Left ventricle myocardium inferior (tissue), 1 donor: Measurements from ENCODE around the gene SLC25A14. TPM values are rescaled to one million over a fixed set of nuclear protein-coding genes. Genes with fewer than 3 reads are reported as not detected.
A peak's percentile ranks its signal among the peaks of the same experiment; 100 is the strongest.

Experiments
- DNase-seq: peaks from one replicate; pipeline ENCODE4 v3.0.0-alpha.2; 2020
- H3K27ac ChIP-seq: fragments of 200-600 bp; replicated peaks from 2 replicates; pipeline ENCODE4 v1.8.0; 2021
- H3K27me3 ChIP-seq: fragments of 200-600 bp; 2 replicates; pipeline ENCODE4 v1.8.0; 2021; ENCODE audit warnings: low read depth
- H3K36me3 ChIP-seq: fragments of 200-600 bp; 2 replicates; pipeline ENCODE4 v1.8.0; 2021
- H3K4me1 ChIP-seq: fragments of 200-600 bp; 2 replicates; pipeline ENCODE4 v1.8.0; 2021
- H3K4me3 ChIP-seq: fragments of 200-600 bp; 2 replicates; pipeline ENCODE4 v1.8.0; 2021; ENCODE audit warnings: mild to moderate bottlenecking, moderate library complexity
- H3K9me3 ChIP-seq: fragments of 200-600 bp; replicated peaks from 2 replicates; pipeline ENCODE4 v1.8.0; 2021
- CTCF ChIP-seq: fragments of 200-600 bp; IDR thresholded peaks from 2 replicates; pipeline ENCODE4 v1.8.0; 2021; ENCODE audit warnings: antibody characterized with exemption, mild to moderate bottlenecking, borderline replicate concordance
- intact Hi-C: fragments of 100-400 bp; cut with micrococcal nuclease; formaldehyde crosslinking; loops from one replicate; pipeline ENCODE4 v1.11.0; 2022
- total RNA-seq: library from RNA; stranded (reverse); fragmentation: NEBNext Ultra II Directional; extraction: Animal tissue kit (Norgen Biotek cat#: 25700); gene quantifications from one replicate; pipeline ENCODE4 v1.2.1, GENCODE V29; 2021
- donor health status: DM: no; HTN: yes; CAD: no; lungs with severe emphysema.

Gene SLC25A14
- total RNA-seq, 1 donor from 2014 or later, result 6.7 TPM

GRCh38 chrX:130385520-130385919, 45.8 kb downstream of the SLC25A14 start, which contains the start of gene GPR119:
GPR119 (minus strand) TSS chrX:130385674; CDS start chrX:130385447, 227 bp downstream.
- H3K4me1 ChIP-seq, result no peaks in the 10 kb centered on the region
- intact Hi-C loops, result no loop called here

GRCh38 chrX:130386408-130386808, 46.7 kb downstream of the SLC25A14 start:
- Histone ChIP-seq H3K27ac (no peak overlapping the region), H3K27me3 (no peaks in the 10 kb centered on the region), H3K36me3 (no peaks in the 10 kb centered on the region), H3K4me1 (no peaks in the 10 kb centered on the region), H3K4me3 (no peak overlapping the region), H3K9me3 (no peaks in the 10 kb centered on the region)
- no peak for DNase-seq
- intact Hi-C loops, result no loop called here
- no peak for TF ChIP-seq CTCF

More at GRCh38 chrX:130385520-130385919, 45.8 kb downstream of the SLC25A14 start, which contains the start of gene GPR119:
- no peak within 1 kb of the TSS for H3K4me3 ChIP-seq
- no peaks in the 10 kb centered on the region for H3K9me3 ChIP-seq
- H3K27ac ChIP-seq, result no peak within 1 kb of the TSS
- H3K27me3 ChIP-seq, result no peaks in the 10 kb centered on the region
- no peak for DNase-seq
- no peaks in the 10 kb centered on the region for H3K36me3 ChIP-seq
- no peak for TF ChIP-seq CTCF

- no peak for DNase-seq
- TF ChIP-seq CTCF, result peak; percentile 63
- Histone ChIP-seq H3K9me3 (no peaks in the 10 kb centered on the region), H3K36me3 (no peaks in the 10 kb centered on the region), H3K4me3 (no peak overlapping the region), H3K27me3 (no peaks in the 10 kb centered on the region), H3K27ac (no peak overlapping the region), H3K4me1 (no peaks in the 10 kb centered on the region)
- intact Hi-C loops, result loop anchor here (10.0 kb wide), 1 partner anchor 531 kb away; no protein-coding TSS in a partner anchor
Observed at GRCh38 chrX:130393451-130394074, 53.8 kb downstream of the SLC25A14 start.

- no peaks in the 10 kb centered on the region for H3K36me3 ChIP-seq
- H3K27ac ChIP-seq, result no peak overlapping the region
- H3K4me1 ChIP-seq, result no peaks in the 10 kb centered on the region
- no peak overlapping the region for H3K4me3 ChIP-seq
- H3K27me3 ChIP-seq, result no peaks in the 10 kb centered on the region
- TF ChIP-seq CTCF, result no peak
- intact Hi-C loops, result loop anchor here (10.0 kb wide), 1 partner anchor 529 kb away; no protein-coding TSS in a partner anchor
- no peaks in the 10 kb centered on the region for H3K9me3 ChIP-seq
- DNase-seq, result no peak
Observed at GRCh38 chrX:130395341-130395740, 55.6 kb downstream of the SLC25A14 start.

GRCh38 chrX:130401415-130402207, 61.9 kb downstream of the SLC25A14 start, which contains the start of gene RBMX2:
RBMX2 (plus strand) TSS chrX:130401987; CDS start chrX:130402033, 46 bp downstream.
- TF ChIP-seq CTCF, result no peak
- Histone ChIP-seq H3K27me3 (no peaks in the 10 kb centered on the region), H3K4me3 (peak within 1 kb of the TSS; percentile 78), H3K36me3 (peaks cover 10% of the 10 kb centered on the region), H3K27ac (peak within 1 kb of the TSS; percentile 83), H3K4me1 (peaks cover 24% of the 10 kb centered on the region), H3K9me3 (no peaks in the 10 kb centered on the region)
- intact Hi-C loops, result loop anchor here (10.0 kb wide), 1 partner anchor 503 kb away; the partner anchor contains the start of gene ENOX2
- DNase-seq, result peak; percentile 73
